ENCODE measurements around the gene CEP164.

Gene CEP164

DNA sequence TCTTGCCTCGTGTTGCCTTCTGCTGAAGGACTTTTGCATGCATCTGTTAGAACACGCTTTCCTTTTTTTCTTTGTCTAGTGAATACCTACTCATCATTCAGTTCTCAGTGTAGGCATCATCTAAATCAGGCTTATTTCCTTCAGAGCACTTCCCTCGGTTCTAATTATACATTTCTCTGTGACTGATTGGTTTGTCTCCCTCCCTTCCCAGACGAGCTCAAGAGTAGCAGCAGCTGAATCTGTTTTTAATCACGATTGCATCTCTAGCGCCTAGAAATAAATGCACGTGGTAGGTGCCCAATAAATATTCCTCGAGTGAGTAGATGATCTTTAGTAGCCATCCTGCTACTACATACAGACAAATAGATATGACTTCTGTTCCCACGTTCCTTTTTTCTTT, 6.3 kb downstream of the CEP164 start:
- TF ChIP-seq POLR2AphosphoS5 (IDR thresholded peaks at IDR 0.05; ENCODE audit: low read depth, low read length) (no peak), TAF1 (IDR thresholded peaks at IDR 0.05; ENCODE audit: borderline replicate concordance, insufficient read depth, low read length) (no peak)

DNA sequence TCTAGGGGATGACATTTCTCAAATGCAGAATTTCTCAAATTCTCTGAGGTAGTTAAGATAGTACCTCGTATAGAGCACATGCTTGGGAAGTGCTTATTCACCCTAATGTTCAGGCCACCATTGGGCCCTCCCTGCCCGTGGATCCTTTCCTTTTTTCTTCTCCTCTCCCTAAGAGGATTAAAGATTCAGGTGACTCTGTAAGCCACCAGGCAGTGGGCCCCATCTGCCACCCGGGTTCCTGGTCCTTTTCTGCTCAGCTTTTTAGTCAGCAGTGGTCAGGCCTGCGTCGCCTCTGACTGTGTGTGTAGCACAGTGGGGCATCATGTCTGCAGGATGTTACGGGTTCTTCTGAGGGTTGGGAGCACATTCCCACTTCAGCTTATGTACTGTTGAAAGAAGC, 7.2 kb downstream of the CEP164 start:
- TF ChIP-seq FOXP2 (optimal IDR thresholded peaks at IDR 0.05; ENCODE audit: borderline replicate concordance, extremely low read depth, extremely low read length, insufficient read depth) (no peak), TAF1 (IDR thresholded peaks at IDR 0.05; ENCODE audit: borderline replicate concordance, insufficient read depth, low read length) (no peak), SIN3A (IDR thresholded peaks at IDR 0.05; ENCODE audit: borderline replicate concordance, insufficient read depth, low read length) (no peak), POLR2AphosphoS5 (IDR thresholded peaks at IDR 0.05; ENCODE audit: low read depth, low read length) (no peak)
- TF ChIP-seq, protein P1, sequence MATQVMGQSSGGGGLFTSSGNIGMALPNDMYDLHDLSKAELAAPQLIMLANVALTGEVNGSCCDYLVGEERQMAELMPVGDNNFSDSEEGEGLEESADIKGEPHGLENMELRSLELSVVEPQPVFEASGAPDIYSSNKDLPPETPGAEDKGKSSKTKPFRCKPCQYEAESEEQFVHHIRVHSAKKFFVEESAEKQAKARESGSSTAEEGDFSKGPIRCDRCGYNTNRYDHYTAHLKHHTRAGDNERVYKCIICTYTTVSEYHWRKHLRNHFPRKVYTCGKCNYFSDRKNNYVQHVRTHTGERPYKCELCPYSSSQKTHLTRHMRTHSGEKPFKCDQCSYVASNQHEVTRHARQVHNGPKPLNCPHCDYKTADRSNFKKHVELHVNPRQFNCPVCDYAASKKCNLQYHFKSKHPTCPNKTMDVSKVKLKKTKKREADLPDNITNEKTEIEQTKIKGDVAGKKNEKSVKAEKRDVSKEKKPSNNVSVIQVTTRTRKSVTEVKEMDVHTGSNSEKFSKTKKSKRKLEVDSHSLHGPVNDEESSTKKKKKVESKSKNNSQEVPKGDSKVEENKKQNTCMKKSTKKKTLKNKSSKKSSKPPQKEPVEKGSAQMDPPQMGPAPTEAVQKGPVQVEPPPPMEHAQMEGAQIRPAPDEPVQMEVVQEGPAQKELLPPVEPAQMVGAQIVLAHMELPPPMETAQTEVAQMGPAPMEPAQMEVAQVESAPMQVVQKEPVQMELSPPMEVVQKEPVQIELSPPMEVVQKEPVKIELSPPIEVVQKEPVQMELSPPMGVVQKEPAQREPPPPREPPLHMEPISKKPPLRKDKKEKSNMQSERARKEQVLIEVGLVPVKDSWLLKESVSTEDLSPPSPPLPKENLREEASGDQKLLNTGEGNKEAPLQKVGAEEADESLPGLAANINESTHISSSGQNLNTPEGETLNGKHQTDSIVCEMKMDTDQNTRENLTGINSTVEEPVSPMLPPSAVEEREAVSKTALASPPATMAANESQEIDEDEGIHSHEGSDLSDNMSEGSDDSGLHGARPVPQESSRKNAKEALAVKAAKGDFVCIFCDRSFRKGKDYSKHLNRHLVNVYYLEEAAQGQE (IDR thresholded peaks at IDR 0.05; ENCODE audit: insufficient read depth in 1 of 2, low read depth in 2 of 2, low read length in 2 of 2): no peak

DNA sequence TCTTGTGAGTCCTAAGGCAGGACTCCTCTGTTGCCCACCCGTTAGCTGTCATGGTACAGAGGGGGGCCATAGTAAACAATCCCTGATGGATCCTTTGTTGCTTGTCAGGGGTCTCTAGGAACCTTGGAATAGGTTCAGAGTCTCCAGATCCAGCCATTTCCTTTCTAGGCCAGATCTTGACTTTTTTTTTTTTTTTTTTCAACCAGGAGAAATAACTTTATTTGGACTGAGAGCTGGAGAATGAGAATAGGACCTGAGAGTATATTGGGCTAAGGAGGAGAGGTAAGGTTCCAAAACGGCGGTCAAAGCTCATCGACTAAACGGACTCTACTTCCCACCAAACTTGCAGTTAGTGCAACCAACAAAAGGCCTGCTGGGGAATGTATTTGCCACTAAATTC, 7.7 kb downstream of the CEP164 start:
- no peak for TF ChIP-seq TAF1 (IDR thresholded peaks at IDR 0.05; ENCODE audit: borderline replicate concordance, insufficient read depth, low read length)
- no peak for TF ChIP-seq SIN3A (IDR thresholded peaks at IDR 0.05; ENCODE audit: borderline replicate concordance, insufficient read depth, low read length)
- TF ChIP-seq, protein P1 (IDR thresholded peaks at IDR 0.05; ENCODE audit: insufficient read depth in 1 of 2, low read depth in 2 of 2, low read length in 2 of 2): no peak
- TF ChIP-seq POLR2AphosphoS5 (IDR thresholded peaks at IDR 0.05; ENCODE audit: low read depth, low read length): no peak
- TF ChIP-seq FOXP2 (optimal IDR thresholded peaks at IDR 0.05; ENCODE audit: borderline replicate concordance, extremely low read depth, extremely low read length, insufficient read depth): no peak

DNA sequence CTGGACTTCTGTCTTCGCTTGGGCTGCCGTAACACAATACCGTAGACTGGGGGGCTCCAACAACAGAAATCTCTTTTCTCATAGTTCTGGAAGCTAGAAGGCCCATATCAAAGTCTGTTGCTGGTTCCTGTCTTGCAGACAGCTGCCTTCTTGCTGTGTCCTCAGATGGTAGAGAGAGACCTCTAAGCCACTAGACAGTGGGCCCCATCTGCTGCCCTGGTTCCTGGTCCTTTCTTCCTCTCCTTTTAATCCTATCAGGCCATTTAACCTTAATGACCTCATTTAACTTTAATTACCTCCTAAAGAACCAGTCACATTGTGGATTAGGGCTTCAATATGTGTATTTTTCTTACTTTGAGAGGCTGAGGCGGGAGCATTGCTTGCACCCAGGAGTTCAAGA, 9.4 kb downstream of the CEP164 start:
- no peak for TF ChIP-seq TAF1 (IDR thresholded peaks at IDR 0.05; ENCODE audit: borderline replicate concordance, insufficient read depth, low read length)
- TF ChIP-seq FOXP2 (optimal IDR thresholded peaks at IDR 0.05; ENCODE audit: borderline replicate concordance, extremely low read depth, extremely low read length, insufficient read depth): no peak
- TF ChIP-seq POLR2AphosphoS5 (IDR thresholded peaks at IDR 0.05; ENCODE audit: low read depth, low read length): no peak
- no peak for TF ChIP-seq SIN3A (IDR thresholded peaks at IDR 0.05; ENCODE audit: borderline replicate concordance, insufficient read depth, low read length)
- TF ChIP-seq, protein P1 (IDR thresholded peaks at IDR 0.05; ENCODE audit: insufficient read depth in 1 of 2, low read depth in 2 of 2, low read length in 2 of 2): no peak

DNA sequence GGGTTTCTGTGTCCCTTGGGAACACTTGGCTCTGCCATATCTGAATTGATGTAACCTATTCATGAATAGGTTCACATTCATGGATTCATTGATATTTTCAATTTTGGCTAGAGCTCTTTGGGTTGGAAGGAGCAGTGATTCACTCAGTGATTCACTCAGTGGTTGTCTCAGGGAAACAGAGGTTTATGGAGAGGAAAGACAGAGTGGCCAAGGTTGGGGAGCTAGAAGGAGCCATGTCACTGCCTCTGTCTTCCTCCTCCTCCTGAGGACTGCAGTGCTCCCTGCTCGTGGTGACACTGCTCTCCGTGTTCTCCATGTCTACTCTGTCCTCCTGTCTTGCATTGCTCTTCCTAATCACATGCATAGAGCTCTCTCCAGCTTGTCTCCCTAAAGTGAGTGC, 17.4 kb downstream of the CEP164 start:
- TF ChIP-seq FOXP2 (optimal IDR thresholded peaks at IDR 0.05; ENCODE audit: borderline replicate concordance, extremely low read depth, extremely low read length, insufficient read depth) (no peak), TAF1 (IDR thresholded peaks at IDR 0.05; ENCODE audit: borderline replicate concordance, insufficient read depth, low read length) (no peak), POLR2AphosphoS5 (IDR thresholded peaks at IDR 0.05; ENCODE audit: low read depth, low read length) (no peak), SIN3A (IDR thresholded peaks at IDR 0.05; ENCODE audit: borderline replicate concordance, insufficient read depth, low read length) (no peak)
- TF ChIP-seq, protein P1 (IDR thresholded peaks at IDR 0.05; ENCODE audit: insufficient read depth in 1 of 2, low read depth in 2 of 2, low read length in 2 of 2): no peak
